Upper lobe of right lung (tissue), 1 donor: ENCODE results near the gene PTOV1. TPM values are rescaled to one million over a fixed set of nuclear protein-coding genes. Genes with fewer than 3 reads are reported as not detected.

ENCODE experiments used
- ATAC-seq: fragments of 200-7000 bp; cut with Tn5 transposase; one replicate; pipeline ENCODE4 v1.9.1; 2020; ENCODE audit warnings: mild to moderate bottlenecking, moderate library complexity
- DNase-seq: peaks from one replicate; pipeline ENCODE4 v3.0.0-alpha.2; 2020
- H3K27ac ChIP-seq: fragments of 200-600 bp; one replicate; pipeline ENCODE4 v1.8.0; 2022
- H3K27me3 ChIP-seq: fragments of 200-600 bp; one replicate; pipeline ENCODE4 v1.8.0; 2022; ENCODE audit warnings: mild to moderate bottlenecking
- H3K36me3 ChIP-seq: fragments of 200-600 bp; one replicate; pipeline ENCODE4 v1.8.0; 2022
- H3K4me1 ChIP-seq: fragments of 200-600 bp; one replicate; pipeline ENCODE4 v1.8.0; 2022
- H3K4me3 ChIP-seq: fragments of 200-600 bp; one replicate; pipeline ENCODE4 v1.8.0; 2022; ENCODE audit warnings: mild to moderate bottlenecking
- H3K9me3 ChIP-seq: fragments of 200-600 bp; one replicate; pipeline ENCODE4 v1.8.0; 2022
- intact Hi-C: fragments of 100-400 bp; cut with DNase I; formaldehyde crosslinking; loops from one replicate; pipeline ENCODE4 v1.11.0; 2022
- total RNA-seq: library from RNA; stranded (reverse); fragmentation: NEBNext Ultra II Directional; extraction: Animal tissue kit (Norgen Biotek cat#: 25700); gene quantifications from one replicate; pipeline ENCODE4 v1.2.1, GENCODE V29; 2021
- TF ChIP-seq, protein P1 (sequence below): fragments of 200-600 bp; IDR thresholded peaks from one replicate; pipeline ENCODE4 v1.8.0; 2022; ENCODE audit warnings: antibody characterized with exemption
- donor health status: DM: no; HTN: yes; CAD: no; lungs with severe emphysema.

Gene PTOV1
- total RNA-seq, 1 donor from 2014 or later, result 104 TPM

DNA sequence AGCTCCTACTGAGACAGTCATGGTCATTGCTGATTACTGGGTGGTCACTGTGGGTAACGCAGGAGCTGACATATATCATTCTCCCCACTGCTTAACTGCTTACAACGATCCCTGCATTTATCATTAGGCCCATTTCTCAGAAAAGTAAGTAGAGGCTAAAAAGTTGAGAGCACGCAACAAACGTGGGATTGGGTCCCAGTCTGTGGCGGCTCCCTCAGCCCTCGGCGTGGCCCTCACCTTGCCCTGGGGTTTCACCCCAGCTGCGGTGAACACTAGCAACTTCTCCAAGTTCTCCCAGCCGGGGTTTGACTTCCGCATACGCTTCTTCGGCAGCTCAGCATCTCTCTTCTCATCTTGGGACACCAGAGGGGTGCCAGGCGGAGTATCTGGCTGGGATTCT, 13.9 kb downstream of the PTOV1 start:
- H3K27me3 ChIP-seq, result no peaks in the 10 kb centered on the region
- H3K4me1 ChIP-seq, result peaks cover 27% of the 10 kb centered on the region
- peaks cover 45% of the 10 kb centered on the region for H3K36me3 ChIP-seq
- no peak overlapping the region for H3K27ac ChIP-seq
- intact Hi-C loops, result no loop called here
- ATAC-seq, result no peak
- H3K4me3 ChIP-seq, result no peak overlapping the region
- TF ChIP-seq, protein P1, sequence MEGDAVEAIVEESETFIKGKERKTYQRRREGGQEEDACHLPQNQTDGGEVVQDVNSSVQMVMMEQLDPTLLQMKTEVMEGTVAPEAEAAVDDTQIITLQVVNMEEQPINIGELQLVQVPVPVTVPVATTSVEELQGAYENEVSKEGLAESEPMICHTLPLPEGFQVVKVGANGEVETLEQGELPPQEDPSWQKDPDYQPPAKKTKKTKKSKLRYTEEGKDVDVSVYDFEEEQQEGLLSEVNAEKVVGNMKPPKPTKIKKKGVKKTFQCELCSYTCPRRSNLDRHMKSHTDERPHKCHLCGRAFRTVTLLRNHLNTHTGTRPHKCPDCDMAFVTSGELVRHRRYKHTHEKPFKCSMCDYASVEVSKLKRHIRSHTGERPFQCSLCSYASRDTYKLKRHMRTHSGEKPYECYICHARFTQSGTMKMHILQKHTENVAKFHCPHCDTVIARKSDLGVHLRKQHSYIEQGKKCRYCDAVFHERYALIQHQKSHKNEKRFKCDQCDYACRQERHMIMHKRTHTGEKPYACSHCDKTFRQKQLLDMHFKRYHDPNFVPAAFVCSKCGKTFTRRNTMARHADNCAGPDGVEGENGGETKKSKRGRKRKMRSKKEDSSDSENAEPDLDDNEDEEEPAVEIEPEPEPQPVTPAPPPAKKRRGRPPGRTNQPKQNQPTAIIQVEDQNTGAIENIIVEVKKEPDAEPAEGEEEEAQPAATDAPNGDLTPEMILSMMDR, result no peak
- DNase-seq, result no peak
- H3K9me3 ChIP-seq, result no peaks in the 10 kb centered on the region

DNA sequence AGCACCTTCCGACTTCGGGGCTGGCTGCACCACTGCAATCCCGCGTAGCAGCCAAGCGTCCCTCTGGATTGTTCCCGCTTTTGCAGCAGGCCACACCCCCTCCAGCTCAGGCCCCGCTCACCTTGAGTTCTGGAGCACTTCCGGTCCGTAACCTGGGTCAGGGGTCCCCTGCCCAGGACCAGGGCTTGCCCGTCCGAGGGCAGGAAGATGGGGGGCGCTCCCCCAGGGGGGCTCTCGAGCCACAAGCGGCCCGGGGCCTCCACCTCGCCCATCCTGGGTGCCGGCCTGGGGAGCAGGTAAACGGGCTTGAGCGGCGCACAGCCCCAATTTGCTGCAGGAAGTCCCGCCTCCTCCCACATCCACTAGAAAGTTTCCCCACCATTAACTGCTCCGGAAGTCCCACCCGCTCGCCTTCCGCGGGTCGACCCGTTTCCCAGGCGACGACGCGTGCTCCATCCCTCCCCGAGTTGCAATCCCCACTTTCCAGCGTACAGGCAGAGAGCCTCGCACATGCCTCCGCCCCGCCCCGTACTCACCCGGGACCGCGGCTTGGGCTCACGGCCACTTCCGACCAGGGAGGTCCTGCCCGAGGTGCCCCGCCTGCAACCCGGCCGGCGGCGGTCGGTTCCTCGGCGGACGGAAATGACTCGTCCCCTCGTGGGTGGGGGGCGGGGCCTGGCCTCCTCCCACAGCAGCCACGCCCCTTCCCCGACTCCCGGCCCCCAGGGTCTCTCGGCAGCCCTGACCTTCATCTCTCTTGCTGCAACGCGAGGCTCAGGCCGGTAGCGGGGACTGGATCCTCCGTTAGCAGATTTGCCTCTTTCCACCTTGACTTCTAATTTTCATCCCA, 16.2 kb downstream of the PTOV1 start, which contains the start of gene PNKP:
Gene PNKP (minus strand): TSS at position 644 of the 850 bp plus-strand sequence. CDS start 372 bp downstream, at position 272.
- DNase-seq (peak; percentile 96), ATAC-seq (peak; percentile 78)
- H3K27me3 ChIP-seq, result no peaks in the 10 kb centered on the region
- TF ChIP-seq, protein P1, result no peak
- H3K4me1 ChIP-seq, result peaks cover 36% of the 10 kb centered on the region
- intact Hi-C loops, result no loop called here
- H3K36me3 ChIP-seq, result peaks cover 24% of the 10 kb centered on the region
- H3K27ac ChIP-seq, result peak within 1 kb of the TSS; percentile 90
- peak within 1 kb of the TSS; percentile 90 for H3K4me3 ChIP-seq
- H3K9me3 ChIP-seq, result no peaks in the 10 kb centered on the region

DNA sequence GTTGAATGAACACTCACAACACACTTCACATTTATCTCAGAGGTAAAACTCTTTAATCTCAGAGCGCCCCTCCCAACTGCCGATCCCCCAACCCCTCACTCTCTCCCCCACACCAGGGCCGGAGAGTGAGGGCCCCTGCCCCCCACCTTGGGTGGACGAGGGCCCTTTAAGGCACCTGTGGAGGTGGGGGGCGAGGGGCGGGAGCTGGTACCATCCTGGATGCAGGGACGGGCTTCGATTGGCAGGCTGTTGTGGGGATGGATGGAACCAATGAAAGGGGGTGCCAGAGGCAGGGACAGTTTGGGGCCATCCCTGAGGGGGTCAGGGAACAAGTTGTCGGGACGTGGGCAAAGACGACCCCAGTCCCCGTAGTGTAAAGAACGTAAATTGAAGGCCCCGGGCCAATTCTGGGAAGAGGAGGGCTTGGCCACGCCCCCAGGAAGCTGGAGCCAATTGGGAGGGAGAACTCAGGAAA, 18.1 kb downstream of the PTOV1 start:
- DNase-seq (peak; percentile 95), ATAC-seq (peak; percentile 1)
- no peaks in the 10 kb centered on the region for H3K27me3 ChIP-seq
- no peaks in the 10 kb centered on the region for H3K9me3 ChIP-seq
- peak overlapping the region; percentile 45 for H3K4me3 ChIP-seq
- peaks cover 11% of the 10 kb centered on the region for H3K36me3 ChIP-seq
- H3K4me1 ChIP-seq, result peaks cover 36% of the 10 kb centered on the region
- intact Hi-C loops, result no loop called here
- H3K27ac ChIP-seq, result peak overlapping the region; percentile 90
- TF ChIP-seq, protein P1, result no peak

DNA sequence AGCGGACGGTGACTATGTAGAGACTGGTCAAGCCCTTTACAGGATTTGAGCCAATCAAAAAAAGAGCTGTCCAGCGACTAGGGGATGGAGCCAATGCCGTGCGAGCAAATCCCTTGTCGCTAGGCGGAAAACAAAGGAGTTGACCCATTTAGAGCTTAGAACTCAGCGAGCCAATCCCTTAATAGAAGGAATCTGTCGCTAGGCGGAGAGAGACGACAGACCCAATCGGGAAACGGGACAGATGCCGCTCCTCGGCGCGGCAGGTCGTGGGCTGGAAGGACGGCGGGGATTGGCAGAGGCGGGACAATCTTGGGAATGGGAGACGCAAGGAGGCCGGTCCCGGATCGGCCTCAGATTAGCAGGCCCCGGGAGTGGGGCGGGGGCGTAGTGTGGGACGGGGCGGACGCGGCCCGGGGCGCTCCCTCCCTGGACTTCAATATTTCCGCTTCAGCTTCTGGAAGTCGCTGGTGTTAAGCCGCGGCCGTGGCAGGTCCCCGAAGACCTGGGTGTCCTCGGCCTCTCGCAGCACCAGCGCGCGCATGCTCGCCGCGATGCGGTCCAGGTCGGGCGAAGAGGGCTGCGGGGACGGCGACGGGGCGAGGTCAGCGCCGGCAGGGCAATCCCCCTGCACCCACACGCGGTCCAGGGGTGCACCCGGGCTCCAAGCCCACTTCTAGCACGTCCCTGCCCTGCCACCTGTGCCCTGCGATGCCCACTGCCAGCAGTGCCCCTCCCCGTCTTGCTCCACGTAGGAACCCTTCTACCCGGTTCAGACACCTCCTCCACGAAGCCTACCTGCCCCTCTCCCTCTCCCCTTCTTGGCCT, 18.7 kb downstream of the PTOV1 start:
- Histone ChIP-seq H3K27ac (peak overlapping the region; percentile 90), H3K4me3 (peak overlapping the region; percentile 73), H3K9me3 (no peaks in the 10 kb centered on the region), H3K4me1 (peaks cover 36% of the 10 kb centered on the region), H3K27me3 (no peaks in the 10 kb centered on the region), H3K36me3 (peaks cover 4% of the 10 kb centered on the region)
- ATAC-seq (peak; percentile 85), DNase-seq (peak; percentile 97)
- TF ChIP-seq, protein P1, result peak; percentile 26
- intact Hi-C loops, result no loop called here

DNA sequence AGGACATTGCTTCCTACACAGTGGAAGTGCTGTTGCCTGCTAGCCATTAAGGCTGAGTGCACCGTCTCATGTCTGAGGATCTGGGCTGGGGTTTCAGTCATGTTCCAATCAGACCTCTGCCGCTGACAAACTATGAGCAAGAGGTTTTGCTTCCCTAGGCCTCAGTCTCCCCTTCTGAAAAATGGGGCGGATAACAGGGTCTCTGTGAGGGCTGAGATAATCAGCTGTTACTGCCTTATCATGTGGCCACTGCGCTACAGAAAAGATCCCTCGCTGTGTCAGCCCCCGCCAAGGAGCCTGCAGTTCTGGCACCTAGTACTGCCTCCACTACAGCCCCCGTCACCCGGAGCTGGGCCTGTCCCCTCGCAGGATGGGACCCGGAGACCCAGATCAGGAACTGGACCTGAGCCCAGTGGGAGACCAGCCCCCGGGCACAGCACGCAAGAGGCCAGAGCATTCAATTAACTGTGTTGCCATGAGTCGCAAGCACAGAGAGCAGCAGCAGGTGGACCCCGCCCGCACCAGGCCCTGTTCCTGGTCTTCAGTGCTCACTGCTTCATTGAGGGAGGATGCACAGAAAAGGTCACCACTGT, 19.4 kb downstream of the PTOV1 start:
- Histone ChIP-seq H3K27me3 (no peaks in the 10 kb centered on the region), H3K36me3 (no peaks in the 10 kb centered on the region), H3K27ac (peak overlapping the region; percentile 90), H3K4me3 (peak overlapping the region; percentile 73), H3K9me3 (no peaks in the 10 kb centered on the region), H3K4me1 (peaks cover 41% of the 10 kb centered on the region)
- TF ChIP-seq, protein P1, result no peak
- intact Hi-C loops, result no loop called here
- no peak for DNase-seq
- no peak for ATAC-seq
